Epithelial cell of esophagus (primary cell): ENCODE measurements around the gene CBX4.

Experiments used
- DNase-seq: peaks from one replicate; pipeline ENCODE4 v3.0.0; 2010; ENCODE audit warnings: low read depth
- H3K4me3 ChIP-seq: 2 replicates; pipeline ENCODE4 v1.5.1; 2011; ENCODE audit warnings: mild to moderate bottlenecking, low read length, control low read depth
- CTCF ChIP-seq: IDR thresholded peaks from 2 replicates; pipeline ENCODE4 v1.5.1; 2011; ENCODE audit warnings: low read depth, mild to moderate bottlenecking, low read length, control low read depth, inconsistent platforms; ENCODE audit not compliant: insufficient read depth; ENCODE audit errors: missing control alignments

CBX4 gene

GRCh38 chr17:79845601-79845949 is 6.3 kb upstream of the CBX4 start:
- no peak for TF ChIP-seq CTCF
- no peak for DNase-seq
- no peak overlapping the region for H3K4me3 ChIP-seq

- no peak overlapping the region for H3K4me3 ChIP-seq
- DNase-seq, result peak; percentile 29
- peak; percentile 48 for TF ChIP-seq CTCF
Observed at GRCh38 chr17:79844869-79845600, 5.8 kb upstream of the CBX4 start.

GRCh38 chr17:79843816-79844800 is 4.9 kb upstream of the CBX4 start:
- peak overlapping the region; percentile 40 for H3K4me3 ChIP-seq
- DNase-seq, result peak; percentile 27
- no peak for TF ChIP-seq CTCF

GRCh38 chr17:79843474-79843815 is 4.2 kb upstream of the CBX4 start:
- DNase-seq, result peak; percentile 14
- H3K4me3 ChIP-seq, result peak overlapping the region; percentile 40
- TF ChIP-seq CTCF, result no peak

GRCh38 chr17:79842656-79843473 is 3.6 kb upstream of the CBX4 start:
- peak overlapping the region; percentile 40 for H3K4me3 ChIP-seq
- no peak for TF ChIP-seq CTCF
- no peak for DNase-seq

- no peak for TF ChIP-seq CTCF
- H3K4me3 ChIP-seq, result no peak overlapping the region
- DNase-seq, result no peak
Observed at GRCh38 chr17:79842136-79842655, 3.0 kb upstream of the CBX4 start.
